IMR-90 (cell line): ENCODE data around the gene VSIG10L2.

Source experiments
- CEBPB ChIP-seq: IDR thresholded peaks from 2 replicates; pipeline ENCODE4 v1.6.1; 2012; ENCODE audit warnings: low read depth, low read length, improper control_type of control experiment
- CTCF ChIP-seq: conservative IDR thresholded peaks from 2 replicates; pipeline ENCODE4 v1.5.1; 2012; ENCODE audit warnings: mild to moderate bottlenecking, low read depth, low read length, improper control_type of control experiment
- POLR2A ChIP-seq: IDR thresholded peaks from 2 replicates; pipeline ENCODE4 v1.6.1; 2012; ENCODE audit warnings: mild to moderate bottlenecking, low read depth, low read length
- RAD21 ChIP-seq: IDR thresholded peaks from 2 replicates; pipeline ENCODE4 v1.6.1; 2012; ENCODE audit warnings: low read length, improper control_type of control experiment
- USF2 ChIP-seq: fragments of 150-350 bp; IDR thresholded peaks from 2 replicates; pipeline ENCODE4 v1.6.1; 2017; ENCODE audit warnings: mild to moderate bottlenecking, antibody characterized with exemption, low read length, low read depth

GRCh38 chr11:125945011-125945796 lies 640 bp upstream of the VSIG10L2 start:
- TF ChIP-seq POLR2A, result no peak
- no peak for TF ChIP-seq CTCF
- TF ChIP-seq USF2, result no peak
- no peak for TF ChIP-seq RAD21
- no peak for TF ChIP-seq CEBPB
